Dedifferentiated amniotic fluid mesenchymal stem cell (primary cell): ENCODE data around the gene FOXD4L5.
"Not testable (repeated sequence)": the region's sequence is repeated elsewhere in the genome, so short reads cannot be mapped to it uniquely, and the experiment has no call there.

Source experiments
- DNase-seq: peaks from one replicate; pipeline ENCODE4 v3.0.0-alpha.2; 2016; ENCODE audit errors: extremely low spot score

The FOXD4L5 gene

GRCh38 chr9:65285109-65285508, at the start of gene FOXD4L5:
FOXD4L5 (minus strand) TSS chr9:65285209; CDS start chr9:65284377, 832 bp downstream.
- DNase-seq, result not testable (repeated sequence)

- DNase-seq, result not testable (repeated sequence)
Measured at GRCh38 chr9:65283943-65284342, 1.1 kb downstream of the FOXD4L5 start.

GRCh38 chr9:65282976-65283375, 2.0 kb downstream of the FOXD4L5 start:
- DNase-seq, result not testable (repeated sequence)
